ENCODE data around the gene FNTB. TPM values are rescaled to one million over a fixed set of nuclear protein-coding genes. Genes with fewer than 3 reads are reported as not detected.

FNTB gene
- total and polyA plus RNA-seq, 12 donors: 12.2 to 27.2 (median 22.3) TPM

GRCh38 chr14:64973026-64973442 is 13.7 kb upstream of the FNTB start:
- intact Hi-C loops (cut with DNase I): loop anchor here in 1 of 2 donors (10.0 kb wide), 1 partner anchor 148 kb away; no protein-coding TSS in a partner anchor
- H3K4me1 ChIP-seq (replicated peaks in 1 of 2): peaks cover 5 to 8% of the 10 kb centered on the region in 2 donors
- TF ChIP-seq, protein P1, sequence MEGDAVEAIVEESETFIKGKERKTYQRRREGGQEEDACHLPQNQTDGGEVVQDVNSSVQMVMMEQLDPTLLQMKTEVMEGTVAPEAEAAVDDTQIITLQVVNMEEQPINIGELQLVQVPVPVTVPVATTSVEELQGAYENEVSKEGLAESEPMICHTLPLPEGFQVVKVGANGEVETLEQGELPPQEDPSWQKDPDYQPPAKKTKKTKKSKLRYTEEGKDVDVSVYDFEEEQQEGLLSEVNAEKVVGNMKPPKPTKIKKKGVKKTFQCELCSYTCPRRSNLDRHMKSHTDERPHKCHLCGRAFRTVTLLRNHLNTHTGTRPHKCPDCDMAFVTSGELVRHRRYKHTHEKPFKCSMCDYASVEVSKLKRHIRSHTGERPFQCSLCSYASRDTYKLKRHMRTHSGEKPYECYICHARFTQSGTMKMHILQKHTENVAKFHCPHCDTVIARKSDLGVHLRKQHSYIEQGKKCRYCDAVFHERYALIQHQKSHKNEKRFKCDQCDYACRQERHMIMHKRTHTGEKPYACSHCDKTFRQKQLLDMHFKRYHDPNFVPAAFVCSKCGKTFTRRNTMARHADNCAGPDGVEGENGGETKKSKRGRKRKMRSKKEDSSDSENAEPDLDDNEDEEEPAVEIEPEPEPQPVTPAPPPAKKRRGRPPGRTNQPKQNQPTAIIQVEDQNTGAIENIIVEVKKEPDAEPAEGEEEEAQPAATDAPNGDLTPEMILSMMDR (IDR thresholded peaks at IDR 0.05): no peak
- DNase-seq: no peak
- 87 to 90% (median 89%) methylated on average over 8 of the region's 8 CpGs for WGBS, 4 donors
- H3K27me3 ChIP-seq: no peaks in the 10 kb centered on the region
- H3K27ac ChIP-seq: no peak overlapping the region
- no peaks in the 10 kb centered on the region for H3K36me3 ChIP-seq (replicated peaks in 1 of 2)
- no peaks in the 10 kb centered on the region for H3K9me3 ChIP-seq (replicated peaks in 1 of 3)
- no peak overlapping the region for H3K4me3 ChIP-seq

DNA sequence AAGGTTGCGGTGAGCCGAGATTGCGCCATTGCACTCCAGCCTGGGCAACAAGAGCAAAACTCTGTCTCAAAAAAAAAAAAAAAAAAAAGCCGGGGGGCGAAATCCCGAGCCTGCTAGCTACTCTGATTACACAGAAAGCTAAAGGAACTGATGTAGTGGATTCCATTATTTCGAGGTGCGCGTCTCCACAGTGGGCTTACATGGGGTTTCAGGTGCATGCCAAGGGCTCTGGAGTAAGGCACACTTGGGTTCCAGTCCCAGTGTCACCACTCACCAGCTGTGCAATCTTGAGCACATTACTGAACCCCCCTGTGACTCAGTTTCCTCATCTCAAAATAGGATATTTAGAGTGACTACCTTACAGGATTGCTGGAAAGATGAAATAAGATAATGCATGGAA is 12.9 kb upstream of the FNTB start:
- Histone ChIP-seq H3K4me1 (replicated peaks in 1 of 2) (peaks cover 5 to 8% of the 10 kb centered on the region in 2 donors), H3K36me3 (replicated peaks in 1 of 2) (no peaks in the 10 kb centered on the region), H3K9me3 (replicated peaks in 1 of 3) (no peaks in the 10 kb centered on the region), H3K4me3 (no peak overlapping the region), H3K27me3 (no peaks in the 10 kb centered on the region), H3K27ac (no peak overlapping the region)
- WGBS, 4 donors: 94 to 99% (median 96%) methylated on average over 9 of the region's 9 CpGs
- intact Hi-C loops (cut with DNase I): loop anchor here in 1 of 2 donors (10.0 kb wide), 1 partner anchor 149 kb away; no protein-coding TSS in a partner anchor
- no peak for DNase-seq
- TF ChIP-seq POLR2A (IDR thresholded peaks at IDR 0.05): no peak
- TF ChIP-seq, protein P1 (IDR thresholded peaks at IDR 0.05): no peak

GRCh38 chr14:64974563-64974962 is 12.1 kb upstream of the FNTB start:
- Histone ChIP-seq H3K27me3 (no peaks in the 10 kb centered on the region), H3K27ac (no peak overlapping the region), H3K36me3 (replicated peaks in 1 of 2) (no peaks in the 10 kb centered on the region), H3K9me3 (replicated peaks in 1 of 3) (no peaks in the 10 kb centered on the region), H3K4me3 (no peak overlapping the region), H3K4me1 (replicated peaks in 1 of 2) (peaks cover 5 to 8% of the 10 kb centered on the region in 2 donors)
- intact Hi-C loops (cut with DNase I): loop anchor here in 1 of 2 donors (10.0 kb wide), 1 partner anchor 150 kb away; no protein-coding TSS in a partner anchor
- WGBS, 4 donors: 78 to 86% (median 80%) methylated on average over 7 to 8 of the region's 8 CpGs
- peak in 1 of 7 donors; percentile 27 for DNase-seq
- no peak for TF ChIP-seq POLR2A (IDR thresholded peaks at IDR 0.05)
- TF ChIP-seq, protein P1 (IDR thresholded peaks at IDR 0.05): no peak

DNA sequence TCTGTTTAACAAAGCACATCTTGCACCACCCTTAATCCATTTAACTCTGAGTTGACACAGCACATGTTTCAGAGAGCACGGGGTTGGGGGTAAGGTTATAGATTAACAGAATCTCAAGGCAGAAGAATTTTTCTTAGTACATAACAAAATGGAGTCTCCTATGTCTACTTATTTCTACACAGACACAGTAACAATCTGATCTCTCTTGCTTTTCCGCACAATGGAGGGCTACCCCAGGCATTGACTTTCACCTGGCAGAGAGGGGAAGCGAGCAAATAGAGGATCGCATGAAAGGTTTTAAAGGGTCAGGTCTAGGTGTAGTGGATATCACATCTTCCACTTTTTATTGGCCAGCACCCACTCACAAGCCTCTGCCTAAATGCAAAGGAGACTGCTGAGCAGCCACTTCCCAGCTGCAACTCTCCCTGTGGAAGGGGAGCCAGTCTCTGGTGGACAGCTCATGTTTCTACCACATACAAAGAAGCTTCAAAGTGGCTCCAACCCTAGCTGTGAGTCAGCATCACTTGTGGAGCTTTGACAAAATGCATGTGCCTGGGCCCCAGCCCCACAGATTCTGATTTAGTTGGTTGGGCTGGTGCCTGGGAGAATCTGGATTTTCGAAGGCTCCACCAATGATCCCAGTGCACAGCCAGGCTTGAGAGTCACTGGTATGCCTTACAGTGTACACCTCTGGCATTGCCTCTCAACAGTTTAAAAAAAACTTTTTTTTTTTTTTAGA is 7.2 kb upstream of the FNTB start:
- WGBS, 4 donors: 83 to 90% (median 88%) methylated on average over 5 of the region's 5 CpGs
- peak in 1 of 7 donors; percentile 41 for DNase-seq
- Histone ChIP-seq H3K9me3 (replicated peaks in 1 of 3) (no peaks in the 10 kb centered on the region), H3K27ac (no peak overlapping the region), H3K4me3 (no peak overlapping the region), H3K4me1 (replicated peaks in 1 of 2) (peaks cover 0 to 7% of the 10 kb centered on the region in 2 donors), H3K36me3 (replicated peaks in 1 of 2) (no peaks in the 10 kb centered on the region), H3K27me3 (no peaks in the 10 kb centered on the region)
- intact Hi-C loops (cut with DNase I): loop anchor here (5.0 to 10.0 kb wide), 3 partner anchors 67 to 157 kb away; partner anchors contain the start of gene CHURC1 (in 1 of the 2)
- no peak for TF ChIP-seq POLR2A (IDR thresholded peaks at IDR 0.05)
- TF ChIP-seq, protein P1 (IDR thresholded peaks at IDR 0.05): no peak
